ENCODE results near the gene FBN2.

Gene FBN2

GRCh38 chr5:128287740-128288139 lies 250.3 kb downstream of the FBN2 start:
- no peak for DNase-seq

GRCh38 chr5:128284236-128284635 lies 253.8 kb downstream of the FBN2 start:
- no peak for DNase-seq

- DNase-seq, result no peak
These were observed 258.7 kb downstream of the FBN2 start for GRCh38 chr5:128279345-128279744.

DNA sequence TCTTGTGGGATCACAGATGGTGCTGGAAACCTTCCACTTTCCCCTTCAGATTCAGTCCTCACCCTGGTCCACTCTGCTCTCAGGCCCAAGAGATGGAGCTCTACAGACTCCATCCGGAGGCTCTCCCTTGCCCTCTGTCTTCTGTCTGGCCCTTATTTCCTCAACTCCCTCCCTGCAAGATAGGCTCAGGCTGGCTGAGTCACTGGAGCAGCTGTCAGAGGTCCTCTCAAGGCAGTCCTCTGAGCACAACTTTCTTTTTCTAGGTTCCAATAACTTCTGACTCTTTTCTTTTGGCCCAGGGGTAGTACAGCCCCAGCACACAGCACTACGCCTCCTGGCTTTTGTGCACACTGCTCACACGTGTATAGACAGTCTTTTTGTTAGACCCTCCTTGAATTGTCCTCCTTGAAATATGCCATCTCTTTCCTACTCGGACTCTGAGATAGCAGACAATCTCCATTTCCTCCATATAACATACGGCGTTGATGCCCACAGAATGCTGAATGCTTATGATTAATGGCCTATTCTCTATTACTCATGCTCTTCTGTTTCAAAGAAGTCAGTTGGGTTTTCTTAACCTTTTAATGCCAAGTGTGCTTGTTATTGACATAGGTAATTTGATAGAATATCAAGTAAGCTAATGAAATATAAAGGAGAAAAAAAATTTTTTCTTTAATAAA lies 261.4 kb downstream of the FBN2 start:
- DNase-seq, result no peak

DNA sequence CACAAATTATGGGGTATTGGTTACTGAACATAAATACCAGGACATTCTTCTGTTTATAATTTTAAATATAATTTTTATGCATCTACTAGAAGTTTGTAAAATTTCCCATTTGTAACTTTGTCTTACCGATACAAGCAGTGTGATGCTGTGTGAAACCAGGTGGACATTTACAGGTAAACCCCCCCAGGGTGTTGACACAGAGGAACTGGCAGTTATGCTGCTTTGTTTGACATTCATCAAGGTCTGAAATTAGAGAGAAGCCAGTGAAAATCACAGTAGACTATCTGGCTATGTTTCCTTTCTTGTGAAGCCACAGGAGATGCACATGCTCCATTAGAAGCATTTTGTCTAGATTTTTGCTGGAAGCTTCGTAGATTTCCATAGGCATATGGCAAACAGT lies 263.6 kb downstream of the FBN2 start:
- DNase-seq, result no peak

GRCh38 chr5:128273736-128274135 lies 264.3 kb downstream of the FBN2 start:
- DNase-seq, result no peak

DNA sequence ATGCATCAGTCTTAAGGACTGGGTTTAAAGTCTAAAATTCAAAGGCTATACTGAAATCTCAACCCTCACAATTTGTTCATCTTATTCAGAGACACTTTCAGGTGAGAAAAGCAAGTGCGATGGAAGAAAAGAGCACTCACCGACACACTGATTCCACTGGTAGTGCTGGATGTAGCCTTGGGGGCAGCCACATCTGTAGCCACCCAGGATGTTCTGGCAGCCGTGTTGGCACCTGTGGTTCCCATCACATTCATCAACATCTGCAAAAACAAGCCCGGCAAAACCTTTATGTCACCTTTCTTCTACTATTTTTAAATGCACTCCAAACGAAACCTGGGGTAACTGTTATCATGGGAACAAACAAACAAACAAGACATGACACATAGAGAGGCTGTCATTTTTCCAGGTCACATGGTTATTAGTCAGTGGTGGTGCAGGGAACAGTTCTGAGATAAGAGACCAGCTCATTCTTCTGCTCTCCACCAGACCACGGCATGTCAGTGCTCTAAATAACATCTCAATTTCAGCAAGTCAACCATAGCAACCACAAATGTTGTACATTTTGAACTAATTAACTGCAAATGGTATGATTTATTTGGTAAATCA lies 266.1 kb downstream of the FBN2 start:
- DNase-seq, result no peak

DNA sequence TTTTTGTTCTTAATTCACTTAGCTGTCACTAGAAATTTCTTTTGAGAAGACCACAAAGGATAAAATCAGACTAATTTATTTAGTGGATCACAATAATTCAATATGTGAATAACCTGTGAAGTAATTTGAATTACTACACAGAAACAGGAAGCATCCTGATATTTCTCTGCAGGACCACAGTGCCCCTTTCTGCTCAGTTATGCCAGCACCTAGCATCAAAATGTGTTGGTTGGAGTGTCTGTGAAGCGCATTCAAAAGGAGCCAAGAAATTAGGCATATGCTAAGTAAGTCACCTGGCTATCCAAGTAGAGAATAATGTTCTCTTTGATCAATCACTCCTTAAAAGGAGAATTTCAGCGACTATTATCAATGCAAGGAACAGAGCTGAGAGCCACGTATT lies 267.0 kb downstream of the FBN2 start:
- DNase-seq, result no peak

GRCh38 chr5:128264564-128265360 lies 273.3 kb downstream of the FBN2 start:
- DNase-seq, result no peak

- no peak for DNase-seq
These were observed 274.7 kb downstream of the FBN2 start for GRCh38 chr5:128263357-128263756.

- DNase-seq, result no peak
These were observed 275.1 kb downstream of the FBN2 start for GRCh38 chr5:128262911-128263310.

- no peak for DNase-seq
These were observed 278.4 kb downstream of the FBN2 start for GRCh38 chr5:128259607-128260021.

- no peak for DNase-seq
These were observed 279.7 kb downstream of the FBN2 start for GRCh38 chr5:128258372-128258771.

GRCh38 chr5:128257076-128257475 lies 281.0 kb downstream of the FBN2 start:
- no peak for DNase-seq

DNA sequence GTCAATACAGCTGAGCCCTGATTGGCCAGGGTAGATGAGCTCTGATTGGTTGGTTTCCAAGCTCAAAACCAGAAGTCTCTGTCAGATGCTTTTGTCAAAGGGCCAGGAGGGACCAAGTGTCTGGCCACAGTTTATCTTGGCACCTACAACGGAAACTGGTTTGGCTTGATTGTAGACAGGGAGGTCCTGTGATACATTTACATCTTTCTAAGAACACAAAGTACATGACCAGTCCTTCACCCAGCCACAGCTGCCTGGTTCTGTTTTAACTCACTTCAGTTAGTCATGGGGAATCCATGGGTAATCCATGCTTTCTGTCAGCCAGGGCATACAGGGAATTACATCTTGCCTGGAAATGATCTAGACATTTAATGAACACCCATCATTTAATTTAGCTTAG lies 283.3 kb downstream of the FBN2 start:
- no peak for DNase-seq

- no peak for DNase-seq
These were observed 284.2 kb downstream of the FBN2 start for GRCh38 chr5:128253880-128254279.

DNA sequence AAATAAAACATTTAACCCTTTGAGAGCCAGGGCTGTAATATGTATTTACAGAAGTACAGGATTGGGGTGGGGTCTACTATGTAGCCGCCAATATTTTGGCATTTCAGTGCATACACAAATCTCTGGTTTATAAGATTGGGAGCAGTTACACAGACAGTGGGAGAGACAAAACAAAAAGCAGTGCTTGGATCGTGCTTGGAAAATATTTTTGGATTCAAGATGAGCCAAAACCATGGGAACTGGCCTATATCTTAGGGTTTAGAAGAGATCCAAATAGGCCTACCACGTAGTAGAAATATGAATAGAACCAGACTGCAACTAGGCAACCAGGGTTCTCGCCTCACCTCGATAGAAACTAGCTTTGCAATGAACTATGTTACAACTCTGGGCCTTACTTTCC lies 284.9 kb downstream of the FBN2 start:
- DNase-seq, result no peak

GRCh38 chr5:128252756-128253155 lies 285.3 kb downstream of the FBN2 start:
- no peak for DNase-seq

GRCh38 chr5:128252196-128252595 lies 285.8 kb downstream of the FBN2 start:
- DNase-seq, result no peak

DNA sequence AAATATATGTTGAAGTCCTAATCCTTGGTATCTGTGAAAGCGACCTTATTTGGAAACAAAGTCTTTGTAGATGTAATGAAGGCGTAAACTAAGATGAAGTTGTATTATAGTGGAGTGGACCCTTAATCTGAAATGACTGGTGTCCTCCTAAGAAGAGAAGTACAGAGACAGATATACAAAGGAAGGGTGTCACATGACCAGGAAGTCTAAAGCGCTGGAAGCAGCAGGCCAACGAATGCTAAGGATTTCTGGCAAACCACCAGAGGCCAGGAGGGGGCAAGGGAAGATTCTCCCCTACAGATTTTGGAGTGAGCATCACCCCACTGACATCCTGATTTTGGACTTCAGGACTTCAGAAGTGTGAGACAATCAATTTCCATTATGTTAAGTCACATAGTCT lies 292.1 kb downstream of the FBN2 start:
- DNase-seq, result no peak

DNA sequence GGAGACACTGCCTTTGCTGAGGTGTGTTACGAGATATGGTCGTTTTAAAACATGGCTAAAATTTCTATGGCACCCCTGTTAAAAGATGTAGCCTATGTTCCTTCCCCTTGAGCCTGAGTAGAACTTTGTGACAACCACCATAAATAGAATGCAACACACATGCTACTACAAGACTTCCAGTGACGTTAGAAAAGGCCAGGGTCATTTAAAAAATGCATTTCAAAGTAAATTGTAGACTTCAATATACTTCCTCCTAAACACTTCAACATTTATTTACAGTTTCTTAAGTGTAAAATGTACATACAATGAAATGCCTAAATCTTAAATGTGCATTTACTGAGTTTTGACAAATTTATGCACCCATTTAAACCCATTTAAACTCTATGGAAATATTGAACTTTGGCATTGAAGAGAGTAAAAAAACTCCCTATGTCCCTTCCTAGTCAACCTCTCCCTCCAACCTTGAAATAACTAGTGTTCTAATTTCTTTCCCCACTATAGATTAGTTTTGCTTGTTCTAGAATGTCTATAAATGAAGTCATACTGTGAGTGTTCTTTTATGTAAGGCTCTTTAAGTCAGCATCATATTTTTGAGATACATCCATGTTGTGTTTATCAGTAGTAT lies 294.0 kb downstream of the FBN2 start:
- no peak for DNase-seq

DNA sequence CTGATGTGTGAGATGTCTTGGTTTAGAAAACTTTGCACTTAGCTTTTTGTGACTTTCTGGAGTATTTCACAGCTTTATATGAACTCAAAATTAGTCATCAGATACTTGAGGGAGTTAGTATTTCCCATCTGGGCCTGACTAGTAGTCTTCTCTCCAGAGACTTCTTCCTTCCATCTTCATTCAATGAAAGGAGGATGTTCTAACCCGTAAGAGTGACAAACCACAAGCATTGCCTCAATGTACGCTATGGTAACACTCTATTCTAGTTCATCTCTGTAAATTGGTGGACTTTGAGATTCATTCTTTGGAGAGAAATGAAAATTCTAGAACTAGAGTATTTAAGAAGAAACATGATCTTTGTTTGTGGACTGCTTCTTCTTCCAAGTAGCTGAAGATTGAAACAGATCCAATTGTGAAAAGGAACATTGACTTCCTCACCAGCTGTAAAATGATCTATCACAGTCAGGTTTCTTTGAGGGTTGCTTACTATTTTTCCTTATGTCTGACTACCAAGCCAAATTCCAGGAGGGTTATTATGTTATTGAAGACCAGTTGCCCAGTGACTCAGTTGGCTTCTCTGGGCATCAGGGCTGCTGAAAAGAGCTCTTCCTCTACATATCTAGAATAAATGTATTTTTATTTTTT lies 296.9 kb downstream of the FBN2 start:
- DNase-seq, result no peak

DNA sequence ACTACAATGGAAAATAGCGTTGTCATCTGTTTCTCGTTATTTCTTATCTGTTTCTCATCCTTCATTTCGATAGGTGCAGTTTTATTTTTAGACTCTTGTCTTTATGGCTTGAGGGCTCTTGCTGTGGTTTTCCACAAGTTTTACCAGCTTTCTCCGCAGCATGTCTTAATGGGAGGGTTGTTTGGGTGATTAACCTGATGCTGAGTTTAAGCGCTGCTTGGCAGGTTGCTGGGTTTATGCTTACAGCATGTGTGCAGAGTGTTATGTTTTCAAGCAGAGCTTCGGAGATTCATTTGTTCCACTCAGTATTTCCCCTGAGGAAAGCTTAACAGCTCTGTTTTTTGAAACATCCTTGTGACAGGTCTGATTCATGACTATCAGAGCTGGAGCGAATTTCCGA lies 300.5 kb downstream of the FBN2 start:
- no peak for DNase-seq

Measured in NCI-H1436 treated with DMSO at 0.1 percent for 48 hours (cell line).